HG03571 (cell line): Measurements from ENCODE around the gene NDUFAF8.

Source experiments
- ATAC-seq: cut with Tn5 transposase; IDR thresholded peaks from one replicate; pipeline ENCODE4 v1.9.1; 2021; ENCODE audit not compliant: unreplicated experiment

NDUFAF8 gene

GRCh38 chr17:81288715-81289114 is 49.6 kb downstream of the NDUFAF8 start:
- no peak for ATAC-seq

- ATAC-seq = no peak
These were observed 50.5 kb downstream of the NDUFAF8 start for GRCh38 chr17:81289627-81290026.

GRCh38 chr17:81290230-81290629 is 51.1 kb downstream of the NDUFAF8 start:
- no peak for ATAC-seq
